Naive B cell (primary cell): ENCODE results near the gene SMCO2. TPM values are rescaled to one million over a fixed set of nuclear protein-coding genes. Genes with fewer than 3 reads are reported as not detected.

Experiments used
- ATAC-seq, 2 donors: fragments of 150-1000 bp; cut with Tn5 transposase; 2 replicates each; pipeline ENCODE4 v1.10.0; 2021; ENCODE audit warnings: low read depth in 2 of 2, mild to moderate bottlenecking in 2 of 2, moderate library complexity in 2 of 2
- DNase-seq: peaks from one replicate; pipeline ENCODE4 v3.0.0; 2022
- H3K27ac Mint-ChIP-seq, 6 donors: one replicate each; pipeline ENCODE4 v1.8.0; 2020 to 2022; ENCODE audit warnings: mild to moderate bottlenecking in 6 of 6, mixed read lengths in 6 of 6, moderate library complexity in 5 of 6, inconsistent platforms in 2 of 6
- H3K27me3 Mint-ChIP-seq, 3 donors: one replicate each; pipeline ENCODE4 v1.8.0; 2021 to 2022; ENCODE audit warnings: mixed read lengths in 3 of 3, mild to moderate bottlenecking in 1 of 3
- H3K36me3 Mint-ChIP-seq, 2 donors: one replicate each; pipeline ENCODE4 v1.8.0; 2020 to 2022; ENCODE audit warnings: mixed read lengths in 2 of 2, inconsistent platforms in 1 of 2, mild to moderate bottlenecking in 1 of 2
- H3K4me1 Mint-ChIP-seq, 3 donors: one replicate each; pipeline ENCODE4 v1.8.0; 2020 to 2022; ENCODE audit warnings: mixed read lengths in 3 of 3, inconsistent platforms in 1 of 3, mild to moderate bottlenecking in 1 of 3, moderate library complexity in 1 of 3
- H3K4me3 Mint-ChIP-seq, 8 donors: one replicate each; pipeline ENCODE4 v1.8.0; 2020 to 2022; ENCODE audit warnings: mild to moderate bottlenecking in 8 of 8, mixed read lengths in 8 of 8, moderate library complexity in 8 of 8, inconsistent platforms in 2 of 8
- H3K9me3 Mint-ChIP-seq, 7 donors: one replicate each; pipeline ENCODE4 v1.8.0; 2020 to 2022; ENCODE audit warnings: mixed read lengths in 7 of 7, mild to moderate bottlenecking in 5 of 7, inconsistent platforms in 2 of 7, moderate library complexity in 1 of 7
- polyA plus RNA-seq, 6 donors: library from polyadenylated mRNA; unstranded; fragments of 300-500 nt; fragmentation: Illumina TruSeq; gene quantifications; one replicate each; pipeline ENCODE4 v1.2.3, GENCODE V29; 2021; ENCODE audit warnings: low read depth in 6 of 6

SMCO2 gene
- polyA plus RNA-seq, 6 donors from 2014 or later: not detected

- no peaks in the 10 kb centered on the region for H3K27me3 Mint-ChIP-seq
- DNase-seq (no peak), ATAC-seq (no peak)
- no peaks in the 10 kb centered on the region for H3K4me1 Mint-ChIP-seq
- H3K36me3 Mint-ChIP-seq: no peaks in the 10 kb centered on the region
- H3K9me3 Mint-ChIP-seq: peaks cover 0 to 10% (median 1%) of the 10 kb centered on the region in 7 donors
- H3K27ac Mint-ChIP-seq: no peak overlapping the region
- H3K4me3 Mint-ChIP-seq: no peak overlapping the region
These were observed 44.7 kb downstream of the SMCO2 start for GRCh38 chr12:27491226-27491625.

DNA sequence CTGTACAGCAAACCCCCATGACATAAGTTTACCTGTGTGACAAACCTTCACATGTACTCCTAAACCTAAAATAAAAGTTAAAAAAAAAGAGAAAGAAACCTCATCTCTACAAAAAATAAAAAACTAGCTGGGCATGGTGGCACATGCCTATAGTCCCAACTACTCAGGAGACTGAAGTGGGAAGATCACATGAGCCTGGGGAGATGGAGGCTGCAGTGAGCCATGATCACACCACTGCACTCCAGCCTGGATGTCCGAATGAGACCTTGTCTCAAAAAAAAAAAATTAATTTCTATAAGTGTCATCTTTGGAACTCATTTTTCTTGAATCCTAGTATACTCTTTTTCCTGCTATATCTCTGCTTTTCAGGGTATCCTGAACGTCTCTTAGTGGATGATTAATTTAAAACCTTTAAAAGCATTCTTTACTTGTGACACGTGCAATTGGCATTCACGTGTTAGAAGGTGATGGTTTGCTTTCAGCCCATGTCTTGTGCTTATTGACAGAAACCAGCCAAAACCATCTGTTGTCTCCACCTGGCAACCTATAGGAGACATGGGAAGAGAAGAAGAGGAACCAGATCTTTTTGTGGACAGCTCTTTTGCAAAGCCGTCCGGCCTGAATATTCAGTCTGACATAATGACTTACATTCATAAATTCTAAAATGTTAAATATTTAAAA is 46.9 kb downstream of the SMCO2 start:
- Mint-ChIP-seq H3K9me3 (peaks cover 0 to 8% (median 0%) of the 10 kb centered on the region in 7 donors), H3K4me3 (no peak overlapping the region), H3K27me3 (peaks cover 0 to 10% (median 0%) of the 10 kb centered on the region in 3 donors), H3K36me3 (no peaks in the 10 kb centered on the region), H3K4me1 (no peaks in the 10 kb centered on the region), H3K27ac (peak overlapping the region in 1 of 6 donors; percentile 22)
- ATAC-seq (no peak), DNase-seq (no peak)

- DNase-seq (no peak), ATAC-seq (no peak)
- Mint-ChIP-seq H3K36me3 (no peaks in the 10 kb centered on the region), H3K4me1 (no peaks in the 10 kb centered on the region), H3K9me3 (no peaks in the 10 kb centered on the region), H3K27ac (no peak overlapping the region), H3K4me3 (no peak overlapping the region), H3K27me3 (peaks cover 0 to 10% (median 9%) of the 10 kb centered on the region in 3 donors)
These were observed 50.9 kb downstream of the SMCO2 start for GRCh38 chr12:27497446-27497845.

- H3K36me3 Mint-ChIP-seq: no peaks in the 10 kb centered on the region
- no peaks in the 10 kb centered on the region for H3K4me1 Mint-ChIP-seq
- no peak for ATAC-seq
- peaks cover 0 to 10% (median 9%) of the 10 kb centered on the region in 3 donors for H3K27me3 Mint-ChIP-seq
- H3K9me3 Mint-ChIP-seq: no peaks in the 10 kb centered on the region
- no peak overlapping the region for H3K4me3 Mint-ChIP-seq
- H3K27ac Mint-ChIP-seq: no peak overlapping the region
- no peak for DNase-seq
These were observed 51.6 kb downstream of the SMCO2 start for GRCh38 chr12:27498149-27498548.

DNA sequence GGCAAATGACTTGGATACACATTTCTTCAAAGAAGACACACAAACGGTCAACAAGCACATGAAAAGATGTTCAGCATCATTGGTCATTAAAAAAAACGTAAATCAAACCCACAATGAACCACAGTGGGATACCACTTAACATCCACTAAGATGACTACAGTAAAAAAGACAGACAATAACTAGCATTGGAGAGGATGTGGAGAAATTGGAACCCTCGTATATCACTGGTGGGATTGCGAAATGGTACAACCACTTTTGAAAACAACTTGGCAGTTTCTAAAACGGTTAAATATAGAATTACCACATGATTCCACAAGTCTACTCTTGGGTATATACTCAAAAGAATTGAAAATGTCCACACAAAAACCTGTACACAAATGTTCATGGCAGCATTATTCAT is 52.2 kb downstream of the SMCO2 start:
- H3K27me3 Mint-ChIP-seq: peaks cover 0 to 10% (median 9%) of the 10 kb centered on the region in 3 donors
- ATAC-seq (no peak), DNase-seq (no peak)
- H3K9me3 Mint-ChIP-seq: no peaks in the 10 kb centered on the region
- no peaks in the 10 kb centered on the region for H3K4me1 Mint-ChIP-seq
- H3K27ac Mint-ChIP-seq: no peak overlapping the region
- H3K36me3 Mint-ChIP-seq: no peaks in the 10 kb centered on the region
- H3K4me3 Mint-ChIP-seq: no peak overlapping the region

- DNase-seq (no peak), ATAC-seq (no peak)
- Mint-ChIP-seq H3K9me3 (no peaks in the 10 kb centered on the region), H3K27me3 (peaks cover 0 to 10% (median 9%) of the 10 kb centered on the region in 3 donors), H3K27ac (peak overlapping the region in 1 of 6 donors; percentile 30), H3K4me3 (no peak overlapping the region), H3K36me3 (no peaks in the 10 kb centered on the region), H3K4me1 (no peaks in the 10 kb centered on the region)
These were observed 52.8 kb downstream of the SMCO2 start for GRCh38 chr12:27499377-27499776.

GRCh38 chr12:27500546-27500945 is 54.0 kb downstream of the SMCO2 start:
- Mint-ChIP-seq H3K27ac (no peak overlapping the region), H3K4me3 (no peak overlapping the region), H3K9me3 (no peaks in the 10 kb centered on the region), H3K27me3 (peaks cover 0 to 10% (median 9%) of the 10 kb centered on the region in 3 donors), H3K4me1 (no peaks in the 10 kb centered on the region), H3K36me3 (no peaks in the 10 kb centered on the region)
- no peak for ATAC-seq
- no peak for DNase-seq

- peaks cover 0 to 7% (median 2%) of the 10 kb centered on the region in 7 donors for H3K9me3 Mint-ChIP-seq
- DNase-seq (no peak), ATAC-seq (no peak)
- peaks cover 0 to 10% (median 9%) of the 10 kb centered on the region in 3 donors for H3K27me3 Mint-ChIP-seq
- no peaks in the 10 kb centered on the region for H3K36me3 Mint-ChIP-seq
- no peaks in the 10 kb centered on the region for H3K4me1 Mint-ChIP-seq
- no peak overlapping the region for H3K27ac Mint-ChIP-seq
- no peak overlapping the region for H3K4me3 Mint-ChIP-seq
These were observed 55.5 kb downstream of the SMCO2 start for GRCh38 chr12:27502021-27502435.

- H3K4me1 Mint-ChIP-seq: no peaks in the 10 kb centered on the region
- H3K9me3 Mint-ChIP-seq: peaks cover 0 to 7% (median 2%) of the 10 kb centered on the region in 7 donors
- no peaks in the 10 kb centered on the region for H3K27me3 Mint-ChIP-seq
- no peak overlapping the region for H3K4me3 Mint-ChIP-seq
- ATAC-seq: no peak
- no peaks in the 10 kb centered on the region for H3K36me3 Mint-ChIP-seq
- no peak overlapping the region for H3K27ac Mint-ChIP-seq
- no peak for DNase-seq
These were observed 58.0 kb downstream of the SMCO2 start for GRCh38 chr12:27504507-27504906.

DNA sequence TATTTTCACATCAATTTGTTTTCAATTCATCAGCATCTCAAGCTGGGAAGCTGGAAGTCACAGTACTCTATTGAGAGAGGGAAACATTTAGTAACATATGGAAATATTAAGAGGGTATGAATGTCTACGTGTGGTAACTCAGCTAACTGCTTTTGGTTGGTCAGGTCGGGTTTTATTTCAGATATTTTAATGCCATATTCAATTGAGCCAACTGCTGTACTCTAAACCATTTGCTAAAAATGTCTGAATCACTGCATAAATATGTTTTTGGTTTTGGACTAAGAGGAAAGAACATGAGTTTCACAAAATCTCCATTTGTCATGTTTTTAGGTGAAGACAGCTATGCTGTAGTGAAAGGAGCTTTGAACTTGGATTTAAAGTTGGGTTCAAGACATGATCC is 58.6 kb downstream of the SMCO2 start:
- Mint-ChIP-seq H3K4me1 (no peaks in the 10 kb centered on the region), H3K27me3 (no peaks in the 10 kb centered on the region), H3K36me3 (no peaks in the 10 kb centered on the region)

GRCh38 chr12:27505761-27506160 is 59.2 kb downstream of the SMCO2 start:
- ATAC-seq: no peak
- H3K36me3 Mint-ChIP-seq: no peaks in the 10 kb centered on the region
- H3K4me1 Mint-ChIP-seq: no peaks in the 10 kb centered on the region
- H3K4me3 Mint-ChIP-seq: no peak overlapping the region
- no peak overlapping the region for H3K27ac Mint-ChIP-seq
- no peaks in the 10 kb centered on the region for H3K27me3 Mint-ChIP-seq
- DNase-seq: no peak
- peaks cover 0 to 7% (median 2%) of the 10 kb centered on the region in 7 donors for H3K9me3 Mint-ChIP-seq

More for the DNA sequence above, 58.6 kb downstream of the SMCO2 start:
- Mint-ChIP-seq H3K9me3 (peaks cover 0 to 7% (median 2%) of the 10 kb centered on the region in 7 donors), H3K27ac (no peak overlapping the region), H3K4me3 (no peak overlapping the region)
- ATAC-seq (no peak), DNase-seq (no peak)

- no peaks in the 10 kb centered on the region for H3K27me3 Mint-ChIP-seq
- H3K4me3 Mint-ChIP-seq: no peak overlapping the region
- no peak for ATAC-seq
- no peaks in the 10 kb centered on the region for H3K36me3 Mint-ChIP-seq
- peaks cover 0 to 7% (median 2%) of the 10 kb centered on the region in 7 donors for H3K9me3 Mint-ChIP-seq
- no peak for DNase-seq
- peak overlapping the region in 1 of 6 donors; percentile 75 for H3K27ac Mint-ChIP-seq
- no peaks in the 10 kb centered on the region for H3K4me1 Mint-ChIP-seq
These were observed 60.2 kb downstream of the SMCO2 start for GRCh38 chr12:27506645-27507189.

DNA sequence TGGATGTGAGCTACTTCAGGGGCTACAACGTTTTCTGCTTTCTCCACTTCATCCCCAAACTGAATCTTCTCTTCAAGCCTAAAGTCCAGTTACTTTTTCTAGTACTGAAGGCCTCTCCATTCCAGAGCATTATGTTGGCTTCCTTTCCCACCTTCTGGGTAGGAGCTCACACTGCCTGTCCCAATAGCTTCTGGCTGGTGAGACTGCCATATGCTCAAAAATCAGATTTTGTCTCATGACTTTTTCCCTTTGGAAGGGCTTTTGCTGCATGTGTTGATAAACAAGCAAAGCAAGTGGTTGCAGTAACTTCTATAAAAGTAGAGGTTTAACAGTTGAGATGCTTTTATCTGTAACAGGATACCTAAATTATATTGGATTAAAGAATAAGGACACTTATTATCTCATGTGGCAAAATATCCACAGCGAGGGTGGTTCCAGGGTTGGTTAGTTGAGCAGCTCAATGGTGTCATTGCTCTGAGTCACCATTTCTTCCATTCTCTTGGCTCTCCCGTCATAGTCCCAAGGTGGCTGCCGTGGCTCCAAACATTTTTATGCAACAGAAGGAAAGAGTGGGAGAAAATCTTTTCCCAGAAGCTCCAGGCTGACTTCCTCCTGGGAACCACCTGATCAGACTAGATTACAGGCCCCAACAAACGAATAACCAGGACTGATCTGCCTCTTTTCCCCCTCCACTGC is 62.3 kb downstream of the SMCO2 start:
- DNase-seq (no peak), ATAC-seq (no peak)
- H3K4me1 Mint-ChIP-seq: peaks cover 4 to 6% (median 5%) of the 10 kb centered on the region in 3 donors
- H3K9me3 Mint-ChIP-seq: peaks cover 0 to 7% (median 2%) of the 10 kb centered on the region in 7 donors
- no peak overlapping the region for H3K4me3 Mint-ChIP-seq
- H3K36me3 Mint-ChIP-seq: no peaks in the 10 kb centered on the region
- H3K27me3 Mint-ChIP-seq: no peaks in the 10 kb centered on the region
- H3K27ac Mint-ChIP-seq: peak overlapping the region in 2 of 6 donors; percentile 31 to 57
